ENCODE data around the gene EXOC6. TPM values are rescaled to one million over a fixed set of nuclear protein-coding genes. Genes with fewer than 3 reads are reported as not detected.

Gene EXOC6
- total RNA-seq, 4 donors from 2014 or later, result 10.5 to 82.1 (median 31.7) TPM

DNA sequence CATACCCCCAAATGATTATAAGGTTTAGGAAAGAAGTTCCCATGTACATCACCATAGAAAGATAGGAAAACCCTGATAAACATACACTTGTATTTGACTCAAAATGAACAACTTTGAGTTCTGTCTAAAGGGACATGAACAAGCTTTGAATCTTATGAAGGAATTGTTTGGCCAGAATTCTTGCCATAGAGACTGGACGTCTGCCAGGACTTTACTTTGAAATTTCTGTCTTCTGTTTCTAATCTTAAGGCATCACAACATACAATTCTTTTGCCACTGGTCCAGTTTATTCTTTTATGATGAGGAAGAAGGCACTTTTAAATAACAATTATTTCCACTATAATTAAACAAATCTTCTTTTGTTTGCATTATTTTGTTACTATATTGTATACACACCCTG, 186.1 kb downstream of the EXOC6 start:
- DNase-seq, result no peak
- H3K27me3 ChIP-seq, result no peaks in the 10 kb centered on the region
- no peaks in the 10 kb centered on the region for H3K36me3 ChIP-seq
- TF ChIP-seq, protein P1, sequence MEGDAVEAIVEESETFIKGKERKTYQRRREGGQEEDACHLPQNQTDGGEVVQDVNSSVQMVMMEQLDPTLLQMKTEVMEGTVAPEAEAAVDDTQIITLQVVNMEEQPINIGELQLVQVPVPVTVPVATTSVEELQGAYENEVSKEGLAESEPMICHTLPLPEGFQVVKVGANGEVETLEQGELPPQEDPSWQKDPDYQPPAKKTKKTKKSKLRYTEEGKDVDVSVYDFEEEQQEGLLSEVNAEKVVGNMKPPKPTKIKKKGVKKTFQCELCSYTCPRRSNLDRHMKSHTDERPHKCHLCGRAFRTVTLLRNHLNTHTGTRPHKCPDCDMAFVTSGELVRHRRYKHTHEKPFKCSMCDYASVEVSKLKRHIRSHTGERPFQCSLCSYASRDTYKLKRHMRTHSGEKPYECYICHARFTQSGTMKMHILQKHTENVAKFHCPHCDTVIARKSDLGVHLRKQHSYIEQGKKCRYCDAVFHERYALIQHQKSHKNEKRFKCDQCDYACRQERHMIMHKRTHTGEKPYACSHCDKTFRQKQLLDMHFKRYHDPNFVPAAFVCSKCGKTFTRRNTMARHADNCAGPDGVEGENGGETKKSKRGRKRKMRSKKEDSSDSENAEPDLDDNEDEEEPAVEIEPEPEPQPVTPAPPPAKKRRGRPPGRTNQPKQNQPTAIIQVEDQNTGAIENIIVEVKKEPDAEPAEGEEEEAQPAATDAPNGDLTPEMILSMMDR (IDR thresholded peaks at IDR 0.05), result no peak
- TF ChIP-seq POLR2A (IDR thresholded peaks at IDR 0.05), result no peak
- no peak overlapping the region for H3K4me3 ChIP-seq
- H3K4me1 ChIP-seq, result peaks cover 0 to 30% (median 0%) of the 10 kb centered on the region in 4 donors
- no peaks in the 10 kb centered on the region for H3K9me3 ChIP-seq
- H3K27ac ChIP-seq, result no peak overlapping the region

DNA sequence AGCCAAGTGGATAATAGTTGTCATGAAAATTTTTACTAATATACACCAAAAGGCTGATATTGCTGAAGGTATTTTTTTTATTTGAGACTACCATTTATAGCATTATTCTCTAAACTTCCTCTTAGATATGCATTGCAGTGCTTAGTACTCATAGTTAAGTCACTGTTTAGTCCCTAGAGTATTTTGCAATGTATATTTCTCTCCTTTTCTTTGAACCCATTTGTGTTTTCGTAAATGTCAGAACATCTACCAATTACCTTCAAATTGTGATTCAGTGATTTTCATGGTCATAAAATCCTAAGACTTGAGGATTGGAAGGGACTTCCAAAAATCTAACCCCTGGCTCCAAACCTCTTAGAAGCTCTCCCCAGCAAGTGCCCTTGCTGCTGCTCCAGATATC, 190.8 kb downstream of the EXOC6 start:
- Histone ChIP-seq H3K4me1 (peaks cover 0 to 7% (median 0%) of the 10 kb centered on the region in 4 donors), H3K4me3 (no peak overlapping the region), H3K36me3 (no peaks in the 10 kb centered on the region), H3K9me3 (no peaks in the 10 kb centered on the region), H3K27ac (no peak overlapping the region), H3K27me3 (no peaks in the 10 kb centered on the region)
- TF ChIP-seq, protein P1 (IDR thresholded peaks at IDR 0.05), result no peak
- DNase-seq, result no peak

DNA sequence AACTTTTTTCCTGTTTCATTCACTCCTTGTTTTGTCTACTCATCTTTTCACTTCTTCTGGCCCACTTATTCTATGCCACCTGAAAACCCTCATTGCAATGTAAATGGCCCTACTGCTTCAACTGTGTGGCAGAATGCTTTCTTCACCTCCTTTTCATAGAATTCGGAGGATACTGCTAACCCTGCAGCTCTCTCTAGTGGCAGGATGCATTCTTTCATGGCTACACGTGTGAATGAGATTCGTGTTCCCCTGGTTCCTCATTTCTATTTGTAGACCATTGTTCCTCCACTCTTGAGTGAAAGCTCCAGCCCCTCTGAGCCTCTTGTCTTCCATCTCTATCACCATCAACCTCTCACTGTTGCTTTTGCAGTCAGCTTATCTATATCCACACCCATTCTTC, 191.4 kb downstream of the EXOC6 start:
- Histone ChIP-seq H3K27me3 (no peaks in the 10 kb centered on the region), H3K27ac (no peak overlapping the region), H3K9me3 (no peaks in the 10 kb centered on the region), H3K4me1 (peaks cover 0 to under 1% (median 0%) of the 10 kb centered on the region in 4 donors), H3K4me3 (no peak overlapping the region), H3K36me3 (no peaks in the 10 kb centered on the region)
- TF ChIP-seq, protein P1 (IDR thresholded peaks at IDR 0.05), result peak in 3 of 6 experiments; percentile 56 to 70 (median 61)
- no peak for TF ChIP-seq POLR2A (IDR thresholded peaks at IDR 0.05)
- DNase-seq, result no peak

DNA sequence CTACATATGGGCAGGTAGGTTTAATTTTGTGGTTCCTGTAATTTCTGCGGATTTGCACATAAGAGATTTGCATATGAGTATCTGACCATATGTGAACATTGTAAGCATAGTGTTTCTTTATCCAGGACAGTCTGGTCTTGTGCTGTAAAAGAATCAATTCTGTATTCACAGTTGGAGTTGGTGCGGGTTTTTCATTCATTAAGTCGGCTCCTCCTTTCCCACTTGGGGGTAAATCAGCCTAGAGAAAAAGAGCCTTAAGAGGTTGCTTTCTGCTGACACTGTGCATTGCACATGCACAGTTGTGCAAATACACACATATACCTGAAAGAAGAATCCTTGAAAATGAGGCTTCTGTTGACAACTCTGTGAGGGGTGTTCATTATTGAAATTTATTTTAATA, 206.2 kb downstream of the EXOC6 start:
- Histone ChIP-seq H3K4me3 (no peak overlapping the region), H3K9me3 (no peaks in the 10 kb centered on the region), H3K27ac (no peak overlapping the region), H3K36me3 (no peaks in the 10 kb centered on the region), H3K4me1 (no peaks in the 10 kb centered on the region), H3K27me3 (no peaks in the 10 kb centered on the region)
- no peak for DNase-seq
- TF ChIP-seq, protein P1 (IDR thresholded peaks at IDR 0.05), result no peak
- no peak for TF ChIP-seq POLR2A (IDR thresholded peaks at IDR 0.05)

DNA sequence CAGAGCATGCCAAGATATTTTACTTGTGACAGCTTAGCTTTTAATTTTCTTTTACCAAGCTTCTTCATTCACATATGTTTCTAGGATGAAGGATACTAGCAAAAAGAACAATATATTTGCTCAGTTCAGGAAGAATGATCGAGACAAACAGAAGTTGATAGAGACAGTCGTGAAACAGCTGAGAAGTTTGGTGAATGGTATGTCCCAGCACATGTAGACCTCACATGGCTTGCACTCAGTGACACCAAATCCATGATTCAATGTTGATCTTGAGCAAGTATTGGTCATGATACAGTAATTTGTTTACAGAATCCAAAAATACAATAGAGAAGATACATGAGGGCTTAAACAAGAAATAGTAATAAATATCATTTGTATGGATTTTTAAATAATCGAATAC, 209.8 kb downstream of the EXOC6 start:
- TF ChIP-seq, protein P1 (IDR thresholded peaks at IDR 0.05), result no peak
- TF ChIP-seq POLR2A (IDR thresholded peaks at IDR 0.05), result no peak
- DNase-seq, result no peak
- Histone ChIP-seq H3K27ac (no peak overlapping the region), H3K27me3 (no peaks in the 10 kb centered on the region), H3K36me3 (no peaks in the 10 kb centered on the region), H3K9me3 (no peaks in the 10 kb centered on the region), H3K4me3 (no peak overlapping the region), H3K4me1 (peaks cover 0 to 29% (median 7%) of the 10 kb centered on the region in 4 donors)
